ENCODE measurements around the gene MYB. TPM values are rescaled to one million over a fixed set of nuclear protein-coding genes. Genes with fewer than 3 reads are reported as not detected.
A peak's percentile ranks its signal among the peaks of the same experiment; 100 is the strongest.

The MYB gene
- total RNA-seq, 2 experiments from 2014 or later, result 50.9 to 53.6 TPM

GRCh38 chr6:135258970-135259369 lies 77.9 kb downstream of the MYB start:
- TF ChIP-seq, protein P1, sequence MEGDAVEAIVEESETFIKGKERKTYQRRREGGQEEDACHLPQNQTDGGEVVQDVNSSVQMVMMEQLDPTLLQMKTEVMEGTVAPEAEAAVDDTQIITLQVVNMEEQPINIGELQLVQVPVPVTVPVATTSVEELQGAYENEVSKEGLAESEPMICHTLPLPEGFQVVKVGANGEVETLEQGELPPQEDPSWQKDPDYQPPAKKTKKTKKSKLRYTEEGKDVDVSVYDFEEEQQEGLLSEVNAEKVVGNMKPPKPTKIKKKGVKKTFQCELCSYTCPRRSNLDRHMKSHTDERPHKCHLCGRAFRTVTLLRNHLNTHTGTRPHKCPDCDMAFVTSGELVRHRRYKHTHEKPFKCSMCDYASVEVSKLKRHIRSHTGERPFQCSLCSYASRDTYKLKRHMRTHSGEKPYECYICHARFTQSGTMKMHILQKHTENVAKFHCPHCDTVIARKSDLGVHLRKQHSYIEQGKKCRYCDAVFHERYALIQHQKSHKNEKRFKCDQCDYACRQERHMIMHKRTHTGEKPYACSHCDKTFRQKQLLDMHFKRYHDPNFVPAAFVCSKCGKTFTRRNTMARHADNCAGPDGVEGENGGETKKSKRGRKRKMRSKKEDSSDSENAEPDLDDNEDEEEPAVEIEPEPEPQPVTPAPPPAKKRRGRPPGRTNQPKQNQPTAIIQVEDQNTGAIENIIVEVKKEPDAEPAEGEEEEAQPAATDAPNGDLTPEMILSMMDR (IDR thresholded peaks at IDR 0.05), result no peak
- no peaks in the 10 kb centered on the region for H3K27me3 Mint-ChIP-seq
- no peaks in the 10 kb centered on the region for H3K36me3 Mint-ChIP-seq (ENCODE audit: low read depth)
- DNase-seq, result no peak
- H3K4me3 Mint-ChIP-seq, result no peak overlapping the region
- H3K9me3 Mint-ChIP-seq, result no peaks in the 10 kb centered on the region
- POLR2A ChIA-PET, result interaction anchor here (0.9 to 1.0 kb wide), 2 partner anchors 13 to 23 kb away, joined by 3 to 4 read pairs; no protein-coding TSS in a partner anchor
- H3K27ac Mint-ChIP-seq, result no peak overlapping the region
- H3K4me1 Mint-ChIP-seq (ENCODE audit: low read depth), result no peaks in the 10 kb centered on the region
- CTCF ChIA-PET, result interaction anchor here (0.9 to 2.9 kb wide), 4 partner anchors 9 to 165 kb away, joined by 3 to 14 read pairs (median 4); no protein-coding TSS in a partner anchor
- ATAC-seq, result no peak
- intact Hi-C loops (cut with micrococcal nuclease), result no loop called here

DNA sequence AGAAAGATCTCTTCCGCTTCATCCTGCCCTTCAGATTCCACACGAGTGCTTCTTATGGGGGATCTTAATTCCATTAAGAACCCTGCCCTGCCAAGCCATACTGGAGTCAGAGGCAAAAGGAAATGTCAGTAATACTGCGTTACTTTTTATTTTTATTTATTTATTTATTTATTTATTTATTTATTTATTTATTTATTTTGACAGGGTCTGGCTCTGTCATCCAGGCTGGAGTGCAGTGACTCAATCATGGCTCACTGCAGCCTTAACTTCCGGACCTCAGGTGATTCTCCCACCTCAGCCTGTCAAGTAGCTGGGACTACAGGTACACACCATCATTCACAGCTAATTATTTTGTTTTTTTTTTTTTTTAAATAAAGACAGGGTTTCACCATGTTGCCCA lies 79.5 kb downstream of the MYB start:
- ChIA-PET POLR2A (no interaction called here), CTCF (no interaction called here)
- Mint-ChIP-seq H3K4me3 (no peak overlapping the region), H3K27me3 (no peaks in the 10 kb centered on the region), H3K27ac (no peak overlapping the region), H3K9me3 (no peaks in the 10 kb centered on the region), H3K4me1 (ENCODE audit: low read depth) (peaks cover 4% of the 10 kb centered on the region), H3K36me3 (ENCODE audit: low read depth) (no peaks in the 10 kb centered on the region)
- DNase-seq (no peak), ATAC-seq (no peak)
- TF ChIP-seq, protein P1 (IDR thresholded peaks at IDR 0.05), result no peak
- intact Hi-C loops (cut with micrococcal nuclease), result no loop called here

DNA sequence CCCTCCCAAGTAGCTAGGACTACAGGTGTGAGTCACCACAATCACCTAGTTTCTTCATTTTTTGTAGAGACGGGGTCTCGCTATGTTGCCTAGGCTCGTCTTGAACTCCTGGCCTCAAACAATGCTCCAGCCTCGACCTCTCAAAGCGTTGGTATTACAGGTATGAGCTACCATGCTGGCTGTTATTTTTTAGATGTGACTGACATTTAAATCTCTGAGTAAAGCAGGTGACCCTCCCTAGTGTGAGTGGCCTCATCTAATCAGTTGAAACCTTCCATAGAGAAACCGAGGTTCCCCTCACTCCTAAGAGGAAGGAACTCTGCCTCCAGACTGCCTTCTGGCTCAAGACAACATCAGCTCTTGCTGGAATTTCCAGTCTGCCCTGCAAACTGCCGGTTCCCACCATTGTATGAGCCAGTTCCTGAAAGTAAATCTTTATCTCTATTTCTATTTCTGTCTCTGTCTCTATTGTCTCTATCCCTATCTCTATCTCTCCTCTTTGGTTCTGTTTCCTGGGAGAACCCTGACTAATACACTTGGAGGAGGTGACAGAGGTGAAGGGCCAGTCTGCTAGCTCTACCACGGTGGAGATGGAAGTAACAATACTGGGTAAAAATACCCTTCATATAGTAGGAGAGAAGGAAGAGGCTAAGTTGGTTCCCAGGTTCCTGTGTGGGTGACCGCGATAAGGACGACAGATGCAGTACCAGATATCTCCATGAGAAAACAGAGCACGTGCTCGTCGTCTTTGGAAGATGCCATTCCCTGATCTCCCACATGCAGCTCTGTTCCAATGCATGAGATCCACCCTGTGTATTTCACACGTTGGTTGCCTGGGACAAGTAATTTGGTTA lies 81.0 kb downstream of the MYB start:
- H3K36me3 Mint-ChIP-seq (ENCODE audit: low read depth), result no peaks in the 10 kb centered on the region
- no peaks in the 10 kb centered on the region for H3K9me3 Mint-ChIP-seq
- DNase-seq, result no peak
- ChIA-PET POLR2A (no interaction called here), CTCF (interaction anchor here (1.0 kb wide), 1 partner anchor 17 kb away, joined by 3 read pairs; no protein-coding TSS in a partner anchor)
- TF ChIP-seq, protein P1 (IDR thresholded peaks at IDR 0.05), result no peak
- no peak overlapping the region for H3K4me3 Mint-ChIP-seq
- no peaks in the 10 kb centered on the region for H3K27me3 Mint-ChIP-seq
- H3K4me1 Mint-ChIP-seq (ENCODE audit: low read depth), result peaks cover 5% of the 10 kb centered on the region
- ATAC-seq, result no peak
- intact Hi-C loops (cut with micrococcal nuclease), result no loop called here
- H3K27ac Mint-ChIP-seq, result no peak overlapping the region

GRCh38 chr6:135265278-135265677 lies 84.2 kb downstream of the MYB start:
- ATAC-seq, result no peak
- H3K27me3 Mint-ChIP-seq, result no peaks in the 10 kb centered on the region
- H3K4me3 Mint-ChIP-seq, result no peak overlapping the region
- TF ChIP-seq, protein P1 (IDR thresholded peaks at IDR 0.05), result peak; percentile 13
- no peak overlapping the region for H3K27ac Mint-ChIP-seq
- no peaks in the 10 kb centered on the region for H3K9me3 Mint-ChIP-seq
- DNase-seq, result peak; percentile 15
- peaks cover 11% of the 10 kb centered on the region for H3K4me1 Mint-ChIP-seq (ENCODE audit: low read depth)
- no peaks in the 10 kb centered on the region for H3K36me3 Mint-ChIP-seq (ENCODE audit: low read depth)
- POLR2A ChIA-PET, result interaction anchor here (0.7 kb wide), 1 partner anchor 771 kb away, joined by 3 read pairs; no protein-coding TSS in a partner anchor
- intact Hi-C loops (cut with micrococcal nuclease), result no loop called here
- CTCF ChIA-PET, result no interaction called here

DNA sequence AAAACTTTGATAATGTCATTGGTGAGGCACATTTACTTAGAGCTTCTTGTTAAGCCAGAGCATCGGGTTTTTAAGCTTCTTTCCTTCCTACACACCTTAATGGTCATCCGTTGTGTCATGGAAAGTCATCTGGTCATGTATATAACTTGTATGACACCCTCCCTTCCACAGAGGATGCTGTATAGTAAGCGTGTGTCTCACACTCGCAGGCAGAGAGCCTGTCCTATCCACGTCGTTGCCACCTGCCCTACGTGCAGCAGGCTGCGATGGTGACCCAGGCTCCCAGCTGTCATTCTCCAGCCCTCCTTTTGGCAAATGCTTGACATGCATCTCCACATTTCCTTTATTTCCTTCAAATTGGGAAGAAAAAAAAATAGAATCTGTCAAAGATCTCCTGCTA lies 85.6 kb downstream of the MYB start:
- CTCF ChIA-PET, result interaction anchor here (2.5 kb wide), 1 partner anchor 8 kb away, joined by 14 read pairs; no protein-coding TSS in a partner anchor
- Mint-ChIP-seq H3K27me3 (no peaks in the 10 kb centered on the region), H3K27ac (no peak overlapping the region), H3K4me1 (ENCODE audit: low read depth) (peaks cover 11% of the 10 kb centered on the region), H3K36me3 (ENCODE audit: low read depth) (no peaks in the 10 kb centered on the region), H3K4me3 (no peak overlapping the region), H3K9me3 (no peaks in the 10 kb centered on the region)
- intact Hi-C loops (cut with micrococcal nuclease), result no loop called here
- TF ChIP-seq, protein P1 (IDR thresholded peaks at IDR 0.05), result no peak
- DNase-seq (no peak), ATAC-seq (no peak)
- POLR2A ChIA-PET, result no interaction called here

Measured in activated CD8-positive, alpha-beta T cell treated with anti-CD3 and anti-CD28 coated beads for 36 hours (primary cell).